ENCODE measurements around the gene TMEM54. TPM values are rescaled to one million over a fixed set of nuclear protein-coding genes. Genes with fewer than 3 reads are reported as not detected.

The TMEM54 gene
- total RNA-seq, 4 donors from 2014 or later, result 122 to 245 (median 198) TPM

- intact Hi-C loops (cut with DNase I; ENCODE audit: low total_unique reads), result no loop called here
- no peak for TF ChIP-seq CTCF (IDR thresholded peaks at IDR 0.05)
- TF ChIP-seq POLR2A (IDR thresholded peaks at IDR 0.05), result no peak
- no peak overlapping the region for H3K4me3 ChIP-seq (ENCODE audit: low read depth, poor library complexity, severe bottlenecking)
- DNase-seq (ENCODE audit: low spot score in 2 of 2), result no peak
- 87 to 94% methylated on average over 5 to 6 of the region's 6 CpGs for WGBS, 2 donors
These were observed 6.5 kb downstream of the TMEM54 start for GRCh38 chr1:32894681-32895080.

GRCh38 chr1:32894019-32894600 lies 7.1 kb downstream of the TMEM54 start:
- no peak for DNase-seq (ENCODE audit: low spot score in 2 of 2)
- intact Hi-C loops (cut with DNase I; ENCODE audit: low total_unique reads), result no loop called here
- TF ChIP-seq CTCF (IDR thresholded peaks at IDR 0.05) (no peak), POLR2A (IDR thresholded peaks at IDR 0.05) (no peak)
- H3K4me3 ChIP-seq (ENCODE audit: low read depth, poor library complexity, severe bottlenecking), result no peak overlapping the region
- WGBS, 2 donors, result 64 to 73% methylated on average over 5 to 6 of the region's 8 CpGs

GRCh38 chr1:32893198-32894018 lies 7.8 kb downstream of the TMEM54 start:
- H3K4me3 ChIP-seq (ENCODE audit: low read depth, poor library complexity, severe bottlenecking), result peak overlapping the region; percentile 13
- WGBS, 2 donors, result 4 to 5% methylated on average over 57 to 58 of the region's 58 CpGs
- TF ChIP-seq POLR2A (IDR thresholded peaks at IDR 0.05) (no peak), CTCF (IDR thresholded peaks at IDR 0.05) (no peak)
- DNase-seq (ENCODE audit: low spot score in 2 of 2), result no peak
- intact Hi-C loops (cut with DNase I; ENCODE audit: low total_unique reads), result no loop called here

GRCh38 chr1:32892368-32893197 lies 8.6 kb downstream of the TMEM54 start:
- H3K4me3 ChIP-seq (ENCODE audit: low read depth, poor library complexity, severe bottlenecking), result no peak overlapping the region
- DNase-seq (ENCODE audit: low spot score in 2 of 2), result no peak
- no peak for TF ChIP-seq CTCF (IDR thresholded peaks at IDR 0.05)
- no peak for TF ChIP-seq POLR2A (IDR thresholded peaks at IDR 0.05)
- intact Hi-C loops (cut with DNase I; ENCODE audit: low total_unique reads), result no loop called here
- 22 to 25% methylated on average over 31 to 46 of the region's 49 CpGs for WGBS, 2 donors

GRCh38 chr1:32891630-32892029 lies 9.6 kb downstream of the TMEM54 start:
- intact Hi-C loops (cut with DNase I; ENCODE audit: low total_unique reads), result no loop called here
- TF ChIP-seq CTCF (IDR thresholded peaks at IDR 0.05) (no peak), POLR2A (IDR thresholded peaks at IDR 0.05) (no peak)
- 94 to 96% methylated on average over 3 of the region's 3 CpGs for WGBS, 2 donors
- no peak for DNase-seq (ENCODE audit: low spot score in 2 of 2)
- H3K4me3 ChIP-seq (ENCODE audit: low read depth, poor library complexity, severe bottlenecking), result no peak overlapping the region

Measured in lower leg skin (tissue), 4 donors.